Spleen (tissue), 11 donors: ENCODE results near the gene FAM169A. TPM values are rescaled to one million over a fixed set of nuclear protein-coding genes. Genes with fewer than 3 reads are reported as not detected.
A peak's percentile ranks its signal among the peaks of the same experiment; 100 is the strongest.

Source experiments
- DNase-seq: peaks from one replicate; pipeline ENCODE4 v3.0.0-alpha.2; 2020
- H3K27ac ChIP-seq, 8 donors: fragments of 200-600 bp; sonication (generic) in 7 of 8; 1 replicate in 4 of 8; 2 replicates in 4 of 8; pipeline versions ENCODE4 v1.5.0 to v1.8.0; 2016 to 2021; ENCODE audit warnings: inconsistent platforms in 4 of 8, mild to moderate bottlenecking in 4 of 8, moderate library complexity in 1 of 8
- H3K27me3 ChIP-seq, 7 donors: fragments of 200-600 bp; sonication (generic) in 6 of 7; replicated peaks in 1 of 7; 1 replicate in 4 of 7; 2 replicates in 3 of 7; pipeline versions ENCODE4 v1.5.0 to v1.8.0; 2016 to 2021; ENCODE audit warnings: inconsistent platforms in 3 of 7, mild to moderate bottlenecking in 1 of 7
- H3K36me3 ChIP-seq, 6 donors: fragments of 200-600 bp; sonication (generic) in 5 of 6; 1 replicate in 4 of 6; 2 replicates in 2 of 6; pipeline versions ENCODE4 v1.5.0 to v1.8.0; 2016 to 2021; ENCODE audit warnings: inconsistent platforms in 2 of 6
- H3K4me1 ChIP-seq, 6 donors: fragments of 200-600 bp; sonication (generic) in 5 of 6; 1 replicate in 3 of 6; 2 replicates in 3 of 6; pipeline versions ENCODE4 v1.5.0 to v1.8.0; 2016 to 2021; ENCODE audit warnings: inconsistent platforms in 3 of 6
- H3K4me3 ChIP-seq, 8 donors: fragments of 200-600 bp; sonication (generic) in 7 of 8; 1 replicate in 4 of 8; 2 replicates in 4 of 8; pipeline versions ENCODE4 v1.5.0 to v1.8.0; 2016 to 2021; ENCODE audit warnings: inconsistent platforms in 4 of 8, mild to moderate bottlenecking in 4 of 8, moderate library complexity in 2 of 8
- H3K9me3 ChIP-seq, 8 donors: fragments of 200-600 bp; sonication (generic) in 7 of 8; 1 replicate in 4 of 8; 2 replicates in 4 of 8; pipeline versions ENCODE4 v1.5.0 to v1.8.0; 2016 to 2021; ENCODE audit warnings: inconsistent platforms in 4 of 8
- CTCF ChIP-seq, 11 experiments: fragments of 200-600 bp in 7 of 11; fragments of 450-650 bp in 4 of 11; sonication (generic) in 4 of 11; IDR thresholded peaks in 8 of 11; conservative IDR thresholded peaks in 3 of 11; 1 replicate in 7 of 11; 2 replicates in 4 of 11; pipeline versions ENCODE4 v1.4.0 to v1.8.0; 2016 to 2021; ENCODE audit warnings: antibody characterized with exemption in 11 of 11, inconsistent platforms in 4 of 11, mild to moderate bottlenecking in 1 of 11
- POLR2A ChIP-seq, 3 donors: fragments of 450-650 bp; IDR thresholded peaks; one replicate each; pipeline ENCODE4 v1.5.1; 2017; ENCODE audit warnings: antibody characterized with exemption in 3 of 3, mild to moderate bottlenecking in 1 of 3
- POLR2AphosphoS5 ChIP-seq, 3 donors: sonication (generic); formaldehyde crosslinking; IDR thresholded peaks; one replicate each; pipeline ENCODE4 v1.5.1; 2017; ENCODE audit warnings: antibody characterized with exemption in 3 of 3
- WGBS, 5 donors: extraction: QIAGEN DNeasy Blood & Tissue Kit in 3 of 5; methylation state at CpG; one replicate each; pipeline versions ENCODE4 v1.1.5 to v1.1.7; 2013 to 2018; 5-methylcytosine and 5-hydroxymethylcytosine counted together
- intact Hi-C: fragments of 100-400 bp; cut with DNase I; formaldehyde crosslinking; loops from one replicate; pipeline ENCODE4 v1.15.0; 2023; ENCODE audit warnings: low total_unique reads
- polyA plus RNA-seq, 3 donors: library from polyadenylated mRNA; stranded (reverse); fragments of 200-250 nt; gene quantifications; one replicate each; pipeline ENCODE4 v1.2.1, GENCODE V29; 2013
- total RNA-seq, 7 donors: library from RNA; depleted of rRNA in 3 of 7; stranded (reverse); fragments of >200 nt in 3 of 7; fragmentation: NEBNext Ultra II Directional in 4 of 7; extraction: Animal tissue kit (Norgen Biotek cat#: 25700) in 4 of 7; gene quantifications; one replicate each; pipeline versions ENCODE4 v1.1.0 to v1.2.1, GENCODE V29; 2016 to 2021
- donor health status: healthy with polysubstance abuse.
- donor health status: DM: no; HTN: no; CAD: no; lungs with moderate emphysema.
- donor health status: DM: no; HTN: no; CAD: no.
- donor health status: Bipolar disorder and iron deficiency.
- donor health status: healthy.
- donor health status: DM: no; HTN: no; CAD: no.
- donor health status: DM: yes; HTN: yes; CAD: no.

The FAM169A gene
- total and polyA plus RNA-seq, 10 donors, result 1.1 to 16.8 (median 7.8) TPM

DNA sequence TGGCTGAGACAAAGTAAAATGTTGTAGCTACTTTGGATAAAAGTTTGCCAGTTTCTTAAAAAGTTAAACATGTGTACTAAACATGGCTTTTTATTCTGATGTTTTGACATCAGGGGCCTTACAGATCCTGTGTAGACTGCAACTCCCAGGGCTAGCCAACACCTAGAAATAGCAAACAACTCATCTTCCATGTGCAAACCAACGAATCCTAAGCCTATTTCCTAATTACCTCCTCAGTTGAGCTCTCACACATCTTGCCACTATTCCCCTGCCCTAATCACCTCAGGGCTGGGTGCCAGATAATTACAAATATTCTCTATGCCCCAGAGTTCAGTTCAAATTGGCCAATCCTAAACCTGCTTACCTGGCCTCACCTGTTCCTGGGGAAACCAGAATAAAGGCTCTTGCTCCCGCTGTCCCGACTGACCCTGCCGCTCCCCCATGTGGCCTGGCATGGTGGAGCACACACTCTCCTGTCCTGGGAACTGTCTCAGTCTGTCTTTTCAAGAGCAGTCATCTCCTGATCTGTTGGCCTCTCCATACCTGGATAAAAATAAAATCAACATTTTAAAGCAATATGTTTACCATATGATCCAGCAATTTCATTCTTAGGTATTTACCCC lies 37.1 kb upstream of the FAM169A start:
- Histone ChIP-seq H3K27me3 (no peaks in the 10 kb centered on the region), H3K9me3 (peaks cover 0 to 6% (median 0%) of the 10 kb centered on the region in 8 donors), H3K4me1 (no peaks in the 10 kb centered on the region), H3K27ac (no peak overlapping the region), H3K4me3 (no peak overlapping the region), H3K36me3 (no peaks in the 10 kb centered on the region)
- intact Hi-C loops, result no loop called here
- DNase-seq, result no peak
- WGBS, 5 donors, result 30 to 47% (median 40%) methylated on average over 4 of the region's 4 CpGs
- TF ChIP-seq CTCF (IDR thresholded peaks at IDR 0.05 in 8 of 11, conservative IDR thresholded peaks at IDR 0.05 in 3 of 11) (peak in 2 of 11 experiments; percentile 29 to 30), POLR2AphosphoS5 (IDR thresholded peaks at IDR 0.05) (no peak)

GRCh38 chr5:74897049-74897448 lies 30.9 kb upstream of the FAM169A start:
- intact Hi-C loops, result no loop called here
- TF ChIP-seq CTCF (IDR thresholded peaks at IDR 0.05 in 8 of 11, conservative IDR thresholded peaks at IDR 0.05 in 3 of 11) (no peak), POLR2AphosphoS5 (IDR thresholded peaks at IDR 0.05) (no peak), POLR2A (IDR thresholded peaks at IDR 0.05) (no peak)
- H3K9me3 ChIP-seq, result peaks cover 0 to 9% (median 4%) of the 10 kb centered on the region in 8 donors
- no peaks in the 10 kb centered on the region for H3K27me3 ChIP-seq
- no peak overlapping the region for H3K27ac ChIP-seq
- H3K4me3 ChIP-seq, result no peak overlapping the region
- no peak for DNase-seq
- no peaks in the 10 kb centered on the region for H3K36me3 ChIP-seq
- WGBS, 5 donors, result 86 to 93% (median 91%) methylated on average over 1 of the region's 1 CpG
- no peaks in the 10 kb centered on the region for H3K4me1 ChIP-seq

- no peak overlapping the region for H3K4me3 ChIP-seq
Measured at GRCh38 chr5:74895906-74896305, 29.7 kb upstream of the FAM169A start.

More at GRCh38 chr5:74895906-74896305, 29.7 kb upstream of the FAM169A start:
- intact Hi-C loops, result no loop called here
- no peak for DNase-seq
- no peaks in the 10 kb centered on the region for H3K27me3 ChIP-seq
- TF ChIP-seq POLR2AphosphoS5 (IDR thresholded peaks at IDR 0.05), result no peak
- TF ChIP-seq CTCF (IDR thresholded peaks at IDR 0.05 in 8 of 11, conservative IDR thresholded peaks at IDR 0.05 in 3 of 11), result no peak
- no peak for TF ChIP-seq POLR2A (IDR thresholded peaks at IDR 0.05)
- no peak overlapping the region for H3K27ac ChIP-seq
- 76 to 90% (median 87%) methylated on average over 5 of the region's 5 CpGs for WGBS, 5 donors
- H3K4me1 ChIP-seq, result no peaks in the 10 kb centered on the region
- peaks cover 0 to 9% (median 4%) of the 10 kb centered on the region in 8 donors for H3K9me3 ChIP-seq
- H3K36me3 ChIP-seq, result no peaks in the 10 kb centered on the region
